Measurements from ENCODE around the gene MCHR1.
A peak's percentile ranks its signal among the peaks of the same experiment; 100 is the strongest.
"Not testable (repeated sequence)": the region's sequence is repeated elsewhere in the genome, so short reads cannot be mapped to it uniquely, and the experiment has no call there.

Gene MCHR1

GRCh38 chr22:40656651-40657050 is 22.6 kb upstream of the MCHR1 start:
- DNase-seq, result not testable (repeated sequence)

- DNase-seq, result no peak
Measured at GRCh38 chr22:40659166-40659565, 20.1 kb upstream of the MCHR1 start.

- no peak for DNase-seq
Measured at GRCh38 chr22:40660730-40661129, 18.6 kb upstream of the MCHR1 start.

- DNase-seq, result no peak
Measured at GRCh38 chr22:40661671-40662070, 17.6 kb upstream of the MCHR1 start.

GRCh38 chr22:40665312-40665711 is 14.0 kb upstream of the MCHR1 start:
- DNase-seq, result no peak

GRCh38 chr22:40666151-40666848 is 13.0 kb upstream of the MCHR1 start:
- DNase-seq, result no peak

GRCh38 chr22:40668611-40669411 is 10.5 kb upstream of the MCHR1 start:
- peak in 1 of 5 donors; percentile 74 for DNase-seq

GRCh38 chr22:40670058-40670457 is 9.2 kb upstream of the MCHR1 start:
- no peak for DNase-seq

GRCh38 chr22:40671369-40671768 is 7.9 kb upstream of the MCHR1 start:
- no peak for DNase-seq

- no peak for DNase-seq
Measured at GRCh38 chr22:40671796-40672360, 7.4 kb upstream of the MCHR1 start.

- no peak for DNase-seq
Measured at GRCh38 chr22:40673017-40673416, 6.3 kb upstream of the MCHR1 start.

GRCh38 chr22:40674274-40674673 is 5.0 kb upstream of the MCHR1 start:
- no peak for DNase-seq

- not testable (repeated sequence) for DNase-seq
Measured at GRCh38 chr22:40676166-40676565, 3.1 kb upstream of the MCHR1 start.

GRCh38 chr22:40676644-40677043 is 2.6 kb upstream of the MCHR1 start:
- DNase-seq, result no peak

- DNase-seq, result no peak
Measured at GRCh38 chr22:40678493-40679248, 613 bp upstream of the MCHR1 start.

- no peak for DNase-seq
Measured at GRCh38 chr22:40679964-40680818, 907 bp downstream of the MCHR1 start.

- DNase-seq, result no peak
Measured at GRCh38 chr22:40680819-40681183, 1.5 kb downstream of the MCHR1 start.

- DNase-seq, result no peak
Measured at GRCh38 chr22:40681451-40681850, 2.2 kb downstream of the MCHR1 start.

GRCh38 chr22:40684728-40685127 is 5.4 kb downstream of the MCHR1 start:
- no peak for DNase-seq

GRCh38 chr22:40685406-40685805 is 6.1 kb downstream of the MCHR1 start:
- peak in 1 of 5 donors; percentile 27 for DNase-seq

GRCh38 chr22:40687706-40688105 is 8.4 kb downstream of the MCHR1 start:
- DNase-seq, result no peak

GRCh38 chr22:40690370-40690769 is 11.1 kb downstream of the MCHR1 start:
- DNase-seq, result no peak

All from T-helper 1 cell (primary cell).